Hepatocyte (in vitro differentiated cells): ENCODE results near the gene PRKACB. TPM values are rescaled to one million over a fixed set of nuclear protein-coding genes. Genes with fewer than 3 reads are reported as not detected.

Experiments used
- DNase-seq: peaks from one replicate; pipeline ENCODE4 v3.0.0-alpha.2; 2016; ENCODE audit warnings: low spot score
- H2AFZ ChIP-seq: fragments of 200-600 bp; sonication (generic); 2 replicates; pipeline ENCODE4 v1.6.0; 2016; ENCODE audit warnings: antibody characterized with exemption, mild to moderate bottlenecking
- H3K27ac ChIP-seq: fragments of 200-600 bp; sonication (generic); 2 replicates; pipeline ENCODE4 v1.5.1; 2016; ENCODE audit warnings: mild to moderate bottlenecking
- H3K27me3 ChIP-seq: fragments of 200-600 bp; sonication (generic); 2 replicates; pipeline ENCODE4 v1.6.1; 2016
- H3K36me3 ChIP-seq: fragments of 200-600 bp; sonication (generic); replicated peaks from 2 replicates; pipeline ENCODE4 v1.5.1; 2016; ENCODE audit warnings: low read depth; ENCODE audit not compliant: insufficient read depth
- H3K4me1 ChIP-seq: fragments of 200-600 bp; sonication (generic); 2 replicates; pipeline ENCODE4 v1.5.1; 2016; ENCODE audit warnings: mild to moderate bottlenecking, moderate library complexity; ENCODE audit not compliant: insufficient read depth
- H3K4me2 ChIP-seq: fragments of 200-600 bp; sonication (generic); 2 replicates; pipeline ENCODE4 v1.6.0; 2016
- H3K4me3 ChIP-seq: fragments of 200-600 bp; sonication (generic); 2 replicates; pipeline ENCODE4 v1.5.1; 2016; ENCODE audit warnings: mild to moderate bottlenecking
- H3K79me2 ChIP-seq: fragments of 200-600 bp; sonication (generic); 2 replicates; pipeline ENCODE4 v1.6.0; 2017; ENCODE audit warnings: mild to moderate bottlenecking
- H3K9me2 ChIP-seq: fragments of 200-600 bp; sonication (generic); replicated peaks from 2 replicates; pipeline ENCODE4 v1.6.0; 2017; ENCODE audit warnings: mild to moderate bottlenecking; ENCODE audit not compliant: insufficient read depth
- H3K9me3 ChIP-seq: fragments of 200-600 bp; sonication (generic); 2 replicates; pipeline ENCODE4 v1.5.1; 2016; ENCODE audit warnings: low read depth, mild to moderate bottlenecking
- H4K20me1 ChIP-seq: fragments of 200-600 bp; sonication (generic); 2 replicates; pipeline ENCODE4 v1.6.0; 2016; ENCODE audit warnings: mild to moderate bottlenecking; ENCODE audit not compliant: insufficient read depth, poor library complexity, severe bottlenecking
- CTCF ChIP-seq: fragments of 200-600 bp; sonication (generic); IDR thresholded peaks from 2 replicates; pipeline ENCODE4 v1.5.1; 2016; ENCODE audit warnings: antibody characterized with exemption, mild to moderate bottlenecking; ENCODE audit not compliant: poor library complexity
- EZH2 ChIP-seq: fragments of 200-600 bp; sonication (generic); IDR thresholded peaks from 2 replicates; pipeline ENCODE4 v1.6.1; 2016; ENCODE audit warnings: antibody characterized with exemption, mild to moderate bottlenecking, borderline replicate concordance
- EZH2phosphoT487 ChIP-seq: fragments of 200-600 bp; sonication (generic); IDR thresholded peaks from one replicate; pipeline ENCODE4 v1.6.1; 2018; ENCODE audit warnings: antibody characterized with exemption, mild to moderate bottlenecking, low read depth, moderate library complexity; ENCODE audit not compliant: unreplicated experiment, severe bottlenecking
- WGBS: methylation state at CpG from one replicate; pipeline ENCODE4 v1.1.6; 2016; ENCODE audit warnings: low lambda C conversion rate; ENCODE audit errors: missing lambda C conversion rate; 5-methylcytosine and 5-hydroxymethylcytosine counted together
- polyA plus RNA-seq: library from polyadenylated mRNA; unstranded; fragments of >200 nt; fragmentation: Nextera tagmentation; extraction: Ambion mirVana; gene quantifications from 2 replicates; pipeline ENCODE4 v1.2.1, GENCODE V29; 2016
- total RNA-seq: library from RNA; depleted of rRNA; stranded (reverse); fragments of >200 nt; gene quantifications from 2 replicates; pipeline ENCODE4 v1.2.3, GENCODE V29; 2014

PRKACB gene
- total and polyA plus RNA-seq, 2 experiments from 2014 or later: 14.0 to 29.5 TPM

GRCh38 chr1:84122780-84123382, 21.2 kb upstream of the PRKACB start:
- Histone ChIP-seq H3K9me3 (no peaks in the 10 kb centered on the region), H3K4me2 (no peak overlapping the region), H4K20me1 (no peaks in the 10 kb centered on the region), H3K4me1 (peaks cover 8% of the 10 kb centered on the region), H3K27me3 (no peaks in the 10 kb centered on the region), H3K4me3 (no peak overlapping the region), H3K9me2 (no peaks in the 10 kb centered on the region), H3K36me3 (no peaks in the 10 kb centered on the region), H3K79me2 (no peaks in the 10 kb centered on the region), H2AFZ (no peak overlapping the region), H3K27ac (no peak overlapping the region)
- 6% methylated on average over 2 of the region's 2 CpGs for WGBS
- DNase-seq: peak; percentile 68
- TF ChIP-seq EZH2 (no peak), CTCF (peak; percentile 74)

GRCh38 chr1:84133479-84133878, 10.6 kb upstream of the PRKACB start:
- Histone ChIP-seq H4K20me1 (no peaks in the 10 kb centered on the region), H2AFZ (no peak overlapping the region), H3K9me3 (no peaks in the 10 kb centered on the region), H3K4me1 (no peaks in the 10 kb centered on the region), H3K4me3 (no peak overlapping the region), H3K36me3 (no peaks in the 10 kb centered on the region), H3K4me2 (no peak overlapping the region), H3K79me2 (no peaks in the 10 kb centered on the region), H3K27ac (no peak overlapping the region), H3K27me3 (no peaks in the 10 kb centered on the region), H3K9me2 (no peaks in the 10 kb centered on the region)
- TF ChIP-seq EZH2phosphoT487: no peak
- no peak for TF ChIP-seq CTCF
- TF ChIP-seq EZH2: no peak
- WGBS: 100% methylated on average over 7 of the region's 7 CpGs
- no peak for DNase-seq

- DNase-seq: no peak
- Histone ChIP-seq H3K79me2 (no peaks in the 10 kb centered on the region), H3K36me3 (no peaks in the 10 kb centered on the region), H3K4me3 (no peak overlapping the region), H4K20me1 (no peaks in the 10 kb centered on the region), H3K9me2 (no peaks in the 10 kb centered on the region), H3K27me3 (no peaks in the 10 kb centered on the region), H3K4me1 (no peaks in the 10 kb centered on the region), H3K27ac (no peak overlapping the region), H3K9me3 (no peaks in the 10 kb centered on the region), H3K4me2 (no peak overlapping the region), H2AFZ (no peak overlapping the region)
- TF ChIP-seq EZH2phosphoT487 (no peak), EZH2 (no peak), CTCF (no peak)
Observed at GRCh38 chr1:84135341-84135740, 8.7 kb upstream of the PRKACB start.
